Activated CD4-positive, alpha-beta T cell treated with anti-CD3 and anti-CD28 coated beads for 4 hours (primary cell): Measurements from ENCODE around the gene CBLIF.
"Not testable (repeated sequence)": the region's sequence is repeated elsewhere in the genome, so short reads cannot be mapped to it uniquely, and the experiment has no call there.

Experiments
- DNase-seq, 2 donors: peaks; one replicate each; pipeline ENCODE4 v3.0.0-alpha.2; 2020

CBLIF gene

DNA sequence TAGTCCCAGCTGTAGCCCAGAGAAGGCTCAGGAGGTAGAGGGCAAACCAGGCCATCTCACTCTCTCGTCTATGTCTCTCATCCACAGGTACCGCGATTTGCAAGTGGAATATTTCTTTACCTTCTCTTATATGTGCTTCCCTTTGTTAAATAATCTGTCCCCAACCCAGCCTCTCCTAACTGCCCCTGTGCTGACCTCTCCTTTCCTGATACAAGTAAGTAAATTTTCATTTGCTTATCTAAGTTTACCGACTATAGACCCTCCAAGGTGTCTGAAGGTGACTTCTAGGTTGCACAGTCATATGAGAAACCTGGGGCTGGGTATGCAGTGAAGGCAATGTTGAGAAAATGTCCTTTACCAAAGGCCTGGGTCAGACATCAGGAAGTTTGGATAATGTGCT lies at the start of gene CBLIF:
Gene CBLIF (minus strand): TSS at position 101 of the 400 bp plus-strand sequence. CDS start 46 bp downstream, at position 55.
- no peak for DNase-seq

DNA sequence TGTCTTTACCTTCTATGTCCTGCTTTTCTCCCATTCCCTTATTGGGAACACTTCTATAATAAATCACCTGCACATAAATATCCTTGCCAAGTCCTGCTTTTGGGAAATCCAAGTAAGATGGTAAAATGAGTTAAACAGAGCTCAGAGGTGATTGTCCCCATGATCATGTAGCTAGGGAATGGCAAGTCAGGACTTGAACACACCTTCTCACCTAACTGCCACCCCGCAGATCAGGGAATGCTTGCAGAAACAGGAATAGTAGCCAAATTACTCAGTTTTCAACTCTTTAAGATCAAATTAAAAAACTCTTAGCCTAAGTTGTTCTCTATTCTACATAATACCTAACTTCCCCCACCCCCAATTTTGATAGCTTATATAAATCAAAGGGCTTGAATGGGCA lies 49.3 kb upstream of the CBLIF start:
- no peak for DNase-seq

DNA sequence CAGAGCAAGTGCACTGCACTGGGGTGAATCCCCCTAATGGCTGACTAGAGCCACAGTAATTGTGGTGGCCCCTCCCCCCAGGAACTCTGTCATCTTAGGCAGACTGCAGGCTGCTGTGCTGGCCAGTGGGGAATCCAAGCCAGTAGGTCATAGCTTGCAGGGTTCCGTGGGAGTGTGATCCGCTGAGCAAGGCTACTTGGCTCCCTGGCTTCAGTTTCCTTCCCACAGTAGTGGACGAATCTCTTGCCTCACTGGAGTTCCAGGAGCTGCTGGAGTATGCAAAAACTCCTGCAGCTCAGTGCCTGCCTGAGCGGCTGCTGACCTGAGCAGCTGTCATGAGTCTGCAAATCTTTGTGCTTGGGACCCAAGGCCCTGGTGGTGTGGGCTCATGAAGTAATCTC lies 46.5 kb upstream of the CBLIF start:
- no peak for DNase-seq

DNA sequence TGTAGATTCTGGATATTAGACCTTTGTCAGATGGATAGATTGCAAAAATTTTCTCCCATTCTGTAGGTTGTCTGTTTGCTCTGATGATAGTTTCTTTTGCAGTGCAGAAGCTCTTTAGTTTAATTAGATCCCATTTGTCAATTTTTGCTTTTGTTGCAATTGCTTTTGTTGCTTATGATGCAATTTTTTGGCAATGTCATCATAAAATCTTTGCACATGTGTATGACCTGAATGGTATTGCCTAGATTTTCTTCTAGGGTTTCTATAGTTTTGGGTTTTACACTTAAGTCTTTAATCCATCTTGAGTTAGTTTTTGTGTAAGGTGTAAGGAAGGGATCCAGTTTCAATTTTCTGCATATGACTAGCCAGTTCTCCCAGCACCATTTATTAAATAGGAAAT lies 41.9 kb upstream of the CBLIF start:
- not testable (repeated sequence) for DNase-seq

DNA sequence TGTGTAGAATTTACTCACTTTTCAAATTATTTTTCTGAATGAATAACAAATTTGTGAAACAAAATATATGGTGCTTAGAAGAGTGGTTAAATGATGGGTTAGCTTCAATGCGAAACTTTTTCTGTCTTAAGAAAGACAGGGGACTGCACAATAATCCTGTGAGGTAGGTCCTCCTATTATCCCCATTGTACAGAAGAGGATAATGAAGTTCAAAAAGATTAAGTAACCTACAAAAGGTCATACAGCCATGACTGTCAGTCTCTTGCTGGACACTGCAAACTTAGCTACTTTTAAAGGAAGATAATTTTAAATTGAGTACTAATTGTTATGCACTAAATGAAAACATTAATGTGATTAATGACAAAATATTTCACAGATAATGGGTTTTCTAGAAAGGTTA lies 38.3 kb upstream of the CBLIF start:
- no peak for DNase-seq

DNA sequence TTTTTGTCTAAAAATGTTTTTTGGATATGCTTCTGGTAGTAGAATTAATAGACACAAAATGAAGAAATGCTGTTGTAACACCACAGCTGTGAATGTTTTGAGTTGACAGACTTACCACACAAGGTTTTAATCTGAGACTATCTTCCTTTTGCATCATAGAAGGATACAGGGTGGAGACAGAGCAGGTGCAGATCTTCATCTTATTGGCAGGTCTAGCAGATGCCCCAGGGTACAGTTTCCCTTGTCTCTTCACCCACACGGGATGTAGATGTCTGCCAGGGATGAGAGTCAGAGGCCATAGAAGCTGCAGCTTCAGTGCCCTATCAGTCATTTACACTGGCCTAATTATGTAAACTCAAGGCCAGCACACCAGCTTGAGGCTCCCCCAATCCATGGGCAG lies 34.3 kb upstream of the CBLIF start:
- no peak for DNase-seq

DNA sequence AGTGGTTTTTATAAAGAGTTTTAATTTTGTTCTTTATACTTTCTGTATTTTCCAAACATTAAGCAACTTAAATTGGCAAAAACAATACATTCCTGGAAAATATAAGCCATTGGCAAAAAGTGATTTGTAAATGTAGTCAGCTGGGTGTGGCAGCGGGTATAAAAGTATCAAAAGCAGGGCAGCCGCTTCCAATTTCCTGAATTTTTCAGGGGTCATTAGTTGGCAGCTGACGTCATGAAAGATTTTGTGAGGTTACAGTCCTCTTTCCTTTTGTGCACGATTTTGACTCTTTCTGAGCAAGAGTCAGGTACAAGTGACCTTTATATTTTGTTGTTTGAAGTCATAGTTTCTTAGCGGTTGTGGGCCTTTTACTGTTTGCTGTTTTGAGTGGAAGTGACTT lies 33.3 kb upstream of the CBLIF start, which contains the start of gene OOSP3:
Gene OOSP3 (plus strand): TSS at position 208 of the 400 bp plus-strand sequence. CDS start 27 bp downstream, at position 235.
- no peak for DNase-seq

DNA sequence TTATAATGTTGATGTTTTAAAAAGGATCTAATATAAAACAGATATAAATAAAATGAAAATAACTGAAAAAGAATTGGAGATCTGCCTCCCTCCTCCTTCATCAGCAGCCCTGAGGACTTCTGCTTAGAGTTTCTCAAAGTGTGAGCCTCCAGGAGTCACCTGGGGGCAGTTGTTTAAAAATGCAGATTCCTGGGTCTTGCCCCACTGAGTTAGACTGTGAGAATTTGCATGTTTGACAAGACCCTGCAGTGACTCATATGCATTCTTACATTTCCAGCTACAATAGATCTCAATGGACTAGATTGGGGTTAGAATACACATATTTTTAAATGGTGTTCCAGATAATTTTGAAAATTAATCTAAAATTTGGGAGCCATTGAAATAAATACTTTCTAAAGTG lies 32.5 kb upstream of the CBLIF start:
- DNase-seq = no peak

DNA sequence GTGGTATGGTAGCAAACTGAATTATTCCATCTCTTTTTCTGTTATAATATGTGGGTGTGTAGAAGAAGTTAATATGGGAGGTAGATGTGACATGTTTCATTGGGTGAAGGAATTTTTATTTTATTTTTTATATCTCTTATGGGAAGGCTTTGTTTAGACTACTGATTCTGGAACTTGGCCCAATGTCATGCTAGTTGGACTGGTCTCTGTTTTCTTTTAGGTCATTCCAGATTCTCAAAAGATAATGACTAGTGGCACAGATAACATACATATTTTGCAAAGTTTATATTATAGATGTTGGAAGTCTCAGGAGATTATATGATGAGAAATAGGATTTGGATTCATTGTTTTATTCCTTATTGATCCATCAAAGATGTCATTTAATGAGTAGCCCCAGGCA lies 32.0 kb upstream of the CBLIF start:
- DNase-seq = no peak

DNA sequence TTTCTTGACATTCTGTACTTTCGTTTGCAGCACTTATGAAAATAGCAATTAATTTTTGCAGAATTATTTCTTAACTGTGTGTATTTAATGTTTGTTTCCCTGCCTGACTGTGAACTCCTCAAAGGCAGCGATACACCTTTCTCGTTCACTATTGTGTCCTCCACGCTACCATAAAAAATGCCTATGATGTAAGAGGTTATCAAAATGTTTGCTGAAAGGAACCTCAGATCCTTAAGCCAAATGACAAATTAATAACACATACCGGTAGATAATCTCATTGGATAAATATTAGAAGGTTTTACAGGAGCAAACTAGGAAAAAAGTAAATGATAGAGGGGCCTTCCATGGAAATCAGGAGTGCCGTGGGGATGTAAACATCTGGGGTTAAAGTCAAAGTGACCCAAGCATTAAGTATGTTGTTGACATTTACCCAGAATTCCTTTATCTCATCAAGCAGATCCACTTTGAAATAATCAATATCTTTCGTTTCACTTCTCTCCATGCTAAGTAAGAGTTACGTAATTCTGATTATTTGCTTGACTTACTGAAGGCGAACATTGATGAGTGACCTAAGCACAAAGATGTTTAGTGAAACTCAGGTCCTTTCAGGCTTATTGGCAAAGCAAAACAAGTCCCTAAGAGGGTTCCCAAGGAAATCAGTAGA lies 30.7 kb upstream of the CBLIF start:
- no peak for DNase-seq

DNA sequence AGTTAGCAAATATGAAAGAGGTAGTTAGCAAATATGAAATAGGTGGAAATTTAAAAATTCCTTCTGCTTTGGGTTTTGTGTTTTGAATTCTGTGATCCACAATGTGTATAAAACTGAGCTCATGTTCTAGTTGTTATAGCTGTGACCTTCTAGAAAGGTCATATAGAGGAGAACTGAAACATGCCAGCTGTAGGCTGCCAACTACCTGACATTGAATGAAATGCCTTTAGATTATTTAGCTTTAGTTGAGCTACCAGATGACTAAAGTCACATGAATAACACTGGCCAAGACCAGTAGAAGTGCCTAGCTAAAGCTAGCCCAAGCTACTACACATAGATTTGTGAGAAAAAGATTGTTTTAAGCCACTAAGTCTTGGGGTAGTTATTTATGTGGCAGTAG lies 26.8 kb upstream of the CBLIF start:
- DNase-seq = no peak

DNA sequence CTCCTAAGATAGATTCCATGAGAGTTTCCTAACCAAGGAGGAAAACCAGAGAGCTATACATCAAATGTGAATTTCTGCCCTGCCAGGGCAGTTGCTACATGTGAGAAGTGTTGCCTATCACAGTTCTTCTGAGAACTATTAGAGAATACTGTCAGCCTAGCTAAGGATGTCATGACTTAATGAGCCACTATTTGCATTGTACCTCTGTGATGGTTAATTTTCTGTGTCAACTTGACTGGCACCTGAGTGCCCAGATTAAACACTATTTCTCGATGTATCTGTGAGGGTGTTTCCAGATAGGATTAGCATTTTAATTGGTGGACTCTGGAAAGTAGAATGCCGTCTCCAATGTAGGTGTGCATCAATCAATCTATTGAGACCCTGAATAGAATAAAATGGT lies 22.6 kb upstream of the CBLIF start:
- DNase-seq = no peak

DNA sequence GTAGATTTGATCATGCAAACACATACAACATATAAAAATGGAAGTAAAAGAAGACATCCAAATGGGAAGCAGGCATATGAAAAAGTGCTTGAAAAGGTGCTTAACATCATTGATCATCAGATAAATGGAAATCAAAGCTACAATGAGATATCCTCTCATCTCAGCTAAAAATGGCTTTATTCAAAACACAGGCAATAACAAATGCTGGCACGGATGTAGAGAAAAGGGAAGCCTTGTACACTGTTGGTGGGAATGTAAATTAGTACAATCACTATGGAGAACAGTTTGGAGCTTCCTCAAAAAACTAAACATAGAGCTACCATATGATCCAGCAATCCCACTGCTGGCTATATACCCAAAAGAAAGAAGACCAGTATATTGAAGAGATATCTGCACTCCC lies 21.5 kb upstream of the CBLIF start:
- DNase-seq = no peak

DNA sequence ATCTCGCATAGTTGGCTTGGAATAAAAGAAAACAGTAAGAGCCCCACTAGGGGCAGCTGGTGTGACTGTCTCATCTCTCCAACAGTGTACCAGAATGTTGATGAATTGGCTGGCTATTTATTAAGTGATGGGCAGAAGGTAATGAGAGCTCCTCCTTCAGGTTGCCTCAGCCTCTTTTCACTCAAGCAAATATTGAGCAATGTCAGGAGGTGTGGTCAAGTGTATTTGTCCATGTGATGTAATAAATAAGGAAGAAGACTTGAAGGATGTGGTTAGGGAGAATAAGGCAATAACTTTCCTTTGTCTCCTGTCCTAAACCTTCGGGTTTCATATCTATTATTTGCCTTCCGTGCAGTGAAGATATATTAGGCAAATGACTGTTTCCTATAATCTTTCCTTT lies 21.1 kb upstream of the CBLIF start, which contains the start of gene TCN1:
Gene TCN1 (minus strand): TSS at position 91 of the 400 bp plus-strand sequence. CDS start 17 bp downstream, at position 74.
- DNase-seq = no peak

DNA sequence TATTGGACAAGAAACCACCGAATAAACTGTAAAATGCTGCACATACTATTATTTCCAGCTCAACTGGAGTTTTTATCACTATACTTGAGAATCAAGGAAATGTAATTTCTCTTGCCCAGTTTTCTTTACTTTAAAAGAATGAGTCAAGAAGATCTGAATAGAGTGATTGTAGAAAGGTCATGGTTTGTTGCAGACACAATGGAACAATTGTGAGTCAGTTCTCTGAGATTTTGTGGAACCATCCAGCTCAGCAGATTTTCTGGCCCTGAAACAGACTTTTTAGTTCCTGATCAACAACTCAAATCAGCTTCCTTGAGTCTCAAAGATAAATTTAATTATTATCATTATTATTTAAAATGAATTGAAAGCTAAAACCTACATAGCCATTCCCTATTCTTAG lies 19.7 kb upstream of the CBLIF start:
- DNase-seq = no peak

DNA sequence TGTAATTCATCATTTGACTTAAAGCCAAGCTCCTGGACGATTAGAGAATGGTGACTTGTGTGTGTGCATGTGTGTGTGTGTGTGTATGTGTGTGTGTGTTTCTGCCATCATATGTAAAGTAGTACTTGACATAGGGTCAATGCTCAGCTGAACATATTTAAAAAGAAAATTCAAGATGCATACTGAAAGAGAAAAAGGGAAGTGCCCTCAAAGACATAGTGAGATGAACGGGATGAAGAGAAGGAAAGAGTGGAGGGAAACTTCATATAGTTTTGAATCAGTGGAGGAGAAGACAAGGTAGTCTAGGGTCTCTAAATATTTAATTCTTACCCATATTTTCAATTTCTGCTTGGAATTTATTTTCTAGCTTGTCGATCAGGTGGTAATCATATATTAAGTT lies 17.0 kb upstream of the CBLIF start:
- no peak for DNase-seq

DNA sequence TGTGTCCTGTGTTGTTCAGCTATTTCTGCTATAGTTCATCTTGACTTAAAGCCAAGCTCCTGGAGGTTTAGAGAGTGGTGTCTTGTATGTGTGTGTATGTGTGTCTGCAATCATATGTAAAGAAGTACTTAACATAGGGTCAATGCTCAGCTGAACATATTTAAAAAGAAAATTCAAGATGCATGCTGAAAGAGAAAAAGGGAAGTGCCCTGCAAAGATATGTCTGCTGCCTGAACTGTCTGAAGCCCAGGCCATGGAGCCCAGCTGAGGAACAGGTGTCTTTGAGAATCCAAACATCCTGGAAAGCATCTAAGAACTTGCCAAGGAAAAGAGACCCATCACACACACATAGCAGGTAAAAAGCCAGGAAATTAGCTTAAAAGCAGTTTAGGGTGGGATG lies 14.4 kb upstream of the CBLIF start:
- no peak for DNase-seq

DNA sequence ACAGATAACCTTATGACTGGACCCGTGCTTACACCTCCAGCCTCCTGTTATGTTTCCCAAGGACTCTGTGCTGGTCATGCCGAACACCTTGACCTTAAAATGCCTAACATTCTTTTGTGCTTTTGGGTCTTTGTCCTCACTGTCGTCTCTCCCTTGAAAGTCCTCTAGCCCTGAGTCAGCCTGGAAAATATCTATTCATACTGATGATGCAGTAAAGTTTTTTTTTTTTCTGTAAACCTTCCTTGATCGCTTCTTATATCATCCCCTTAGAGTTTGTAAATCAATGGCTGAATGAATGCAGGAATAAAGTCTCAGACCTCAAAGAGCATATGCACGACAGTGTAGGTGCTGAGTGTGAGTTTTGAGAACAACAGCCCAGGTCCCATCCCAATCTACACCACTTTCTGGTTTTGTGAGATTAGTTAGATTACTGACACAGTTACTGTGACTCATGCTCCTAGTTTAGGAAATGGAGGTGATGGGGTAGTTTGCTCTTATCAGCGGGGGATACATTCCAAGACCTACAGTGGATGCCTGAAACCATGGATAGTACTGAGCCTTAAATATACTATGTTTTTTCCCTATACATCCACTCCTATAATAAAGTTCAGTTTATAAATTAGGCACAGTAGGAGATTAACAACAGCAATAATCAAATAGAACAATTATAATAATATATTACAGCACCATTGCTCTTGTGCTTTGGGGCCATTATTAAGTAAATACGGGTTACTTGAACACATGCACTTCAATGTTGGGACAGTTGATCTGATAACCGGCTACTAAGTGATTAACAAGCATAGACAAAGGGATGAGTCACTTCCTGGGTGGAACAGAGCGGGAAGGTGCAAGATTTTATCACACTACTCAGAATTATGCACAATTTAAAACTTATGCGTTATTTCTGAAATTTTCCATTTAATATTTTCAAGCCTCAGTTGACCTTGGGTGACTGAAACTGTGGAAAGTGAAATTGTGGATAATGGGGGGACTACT lies 12.4 kb upstream of the CBLIF start:
- DNase-seq = peak in 1 of 2 donors; percentile 10

DNA sequence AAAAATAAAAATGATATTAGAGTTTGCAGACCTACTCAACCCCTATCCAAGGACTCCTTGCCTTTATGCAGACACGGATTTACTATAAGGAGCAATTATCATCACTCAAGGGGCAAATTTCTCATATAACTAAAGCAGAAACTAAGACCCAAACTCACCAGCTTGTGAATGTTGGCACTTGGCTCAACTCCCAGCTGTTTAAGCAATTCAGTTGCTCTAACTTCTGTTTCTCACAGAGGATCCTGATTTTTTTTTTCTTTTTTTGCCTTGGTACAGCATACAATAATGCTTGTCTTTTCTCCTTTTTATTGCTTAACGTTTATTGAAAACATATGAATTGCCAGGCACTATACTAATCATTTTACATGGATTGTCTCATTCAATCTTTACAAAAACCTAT lies 9.6 kb upstream of the CBLIF start:
- no peak for DNase-seq

DNA sequence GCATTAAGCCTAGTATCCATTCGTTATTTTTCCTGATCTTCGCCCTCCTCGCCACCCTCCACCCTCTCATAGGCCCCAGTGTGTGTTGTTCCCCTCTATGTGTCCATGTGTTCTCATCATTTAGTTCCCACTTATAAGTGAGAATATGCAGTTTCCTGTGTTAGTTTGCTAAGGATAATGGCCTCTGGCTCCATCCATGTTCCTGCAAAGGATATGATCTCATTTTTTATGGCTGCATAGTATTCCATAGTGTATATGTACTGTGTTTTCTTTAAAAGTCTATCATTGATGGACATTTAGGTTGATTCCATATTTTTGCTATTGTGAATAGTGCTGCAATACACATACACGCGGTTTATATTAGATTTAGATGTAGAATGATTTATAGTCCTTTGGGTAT lies 6.1 kb upstream of the CBLIF start:
- DNase-seq = not testable (repeated sequence)

DNA sequence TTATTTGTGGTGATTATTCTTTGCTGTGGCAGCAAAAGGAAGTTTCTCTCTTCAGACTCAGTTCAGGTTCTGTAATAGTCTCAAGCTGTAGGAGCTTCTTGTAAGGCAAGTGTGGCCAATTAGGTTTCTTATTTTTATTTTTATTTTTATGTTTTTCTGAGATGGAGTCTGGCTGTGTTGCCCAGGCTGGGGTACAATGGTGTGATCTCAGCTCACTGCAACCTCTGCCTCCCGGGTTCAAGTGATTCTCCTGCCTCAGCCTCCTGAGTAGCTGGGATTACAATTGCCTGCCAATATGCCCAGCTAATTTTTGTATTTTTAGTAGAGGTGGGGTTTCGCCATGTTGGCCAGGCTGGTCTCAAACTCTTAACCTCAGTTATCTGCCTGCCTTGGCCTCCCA lies 4.3 kb upstream of the CBLIF start:
- DNase-seq = not testable (repeated sequence)

DNA sequence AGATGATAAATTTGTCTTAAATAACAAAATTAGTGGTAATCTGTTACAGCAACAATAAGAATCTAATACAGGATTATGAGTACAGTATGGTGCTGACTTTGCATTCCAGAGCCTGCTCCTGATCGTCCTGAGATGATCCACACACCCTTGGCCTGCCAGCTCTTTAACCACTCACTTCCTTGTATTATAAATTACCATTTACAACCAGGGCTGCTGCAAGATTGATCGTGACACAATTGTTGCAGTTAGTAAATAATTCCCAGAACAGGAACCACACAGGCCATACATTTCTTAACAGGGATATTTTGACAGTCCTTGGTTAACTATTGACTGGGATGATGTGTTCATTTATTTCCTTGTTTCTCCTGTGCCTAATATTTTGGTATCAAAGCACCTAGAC lies 3.8 kb upstream of the CBLIF start:
- no peak for DNase-seq

DNA sequence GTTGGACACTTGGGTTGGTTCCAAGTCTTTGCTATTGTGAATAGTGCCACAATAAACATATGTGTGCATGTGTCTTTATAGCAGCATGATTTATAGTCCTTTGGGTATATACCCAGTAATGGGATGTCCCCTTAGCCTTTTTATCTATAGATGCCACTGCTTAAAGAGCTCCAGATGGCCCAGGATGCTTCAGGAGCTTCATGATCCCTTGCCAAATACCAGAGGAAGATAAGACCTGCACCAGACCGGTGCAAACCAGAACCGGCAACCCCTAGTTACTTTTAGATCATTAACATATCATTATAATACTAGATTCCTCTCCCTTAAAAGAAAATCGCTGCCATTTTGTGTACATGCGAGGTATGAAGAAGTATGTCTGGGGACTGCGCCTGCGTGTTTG lies 3.1 kb upstream of the CBLIF start:
- not testable (repeated sequence) for DNase-seq

DNA sequence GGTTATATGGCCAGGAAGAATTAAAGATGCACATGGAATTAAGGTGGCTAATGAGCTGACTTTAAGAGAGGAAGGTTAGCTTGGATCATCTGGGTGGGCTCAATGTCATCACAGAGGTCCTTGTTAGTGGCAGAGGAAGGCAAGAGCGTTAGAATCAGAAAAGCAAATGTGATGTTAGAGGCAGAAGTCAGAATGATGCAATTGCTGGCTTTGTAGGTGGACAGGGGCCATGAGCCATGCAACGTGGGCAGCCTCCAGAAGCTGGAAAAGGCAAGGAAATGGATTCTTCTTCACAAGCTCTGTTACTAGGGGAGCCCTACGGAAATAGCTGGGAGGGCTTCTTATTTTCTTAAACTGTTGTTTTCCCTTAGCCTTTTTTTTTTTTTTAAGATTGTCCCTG lies 2.3 kb upstream of the CBLIF start:
- no peak for DNase-seq
